GM13977 (cell line): Measurements from ENCODE around the gene LACTB.

Experiments used
- DNase-seq: peaks from one replicate; pipeline ENCODE4 v3.0.0; 2012; ENCODE audit warnings: low spot score
- CTCF ChIP-seq: IDR thresholded peaks from 2 replicates; pipeline ENCODE4 v1.5.1; 2012; ENCODE audit warnings: mild to moderate bottlenecking, control low read depth; ENCODE audit not compliant: insufficient read depth; ENCODE audit errors: extremely low read depth, missing control alignments
- in situ Hi-C: fragments of 300-500 bp; cut with MboI; formaldehyde crosslinking; loops from one replicate; pipeline ENCODE4 v1.12.0; 2022; ENCODE audit warnings: low sequenced_read_pairs, low pct_unique_long_range_greater_than_20kb, mixed read lengths, inconsistent platforms; ENCODE audit not compliant: unreplicated experiment

LACTB gene

GRCh38 chr15:63135804-63136203 lies 14.1 kb downstream of the LACTB start:
- TF ChIP-seq CTCF = no peak
- in situ Hi-C loops = no loop called here
- DNase-seq = no peak

DNA sequence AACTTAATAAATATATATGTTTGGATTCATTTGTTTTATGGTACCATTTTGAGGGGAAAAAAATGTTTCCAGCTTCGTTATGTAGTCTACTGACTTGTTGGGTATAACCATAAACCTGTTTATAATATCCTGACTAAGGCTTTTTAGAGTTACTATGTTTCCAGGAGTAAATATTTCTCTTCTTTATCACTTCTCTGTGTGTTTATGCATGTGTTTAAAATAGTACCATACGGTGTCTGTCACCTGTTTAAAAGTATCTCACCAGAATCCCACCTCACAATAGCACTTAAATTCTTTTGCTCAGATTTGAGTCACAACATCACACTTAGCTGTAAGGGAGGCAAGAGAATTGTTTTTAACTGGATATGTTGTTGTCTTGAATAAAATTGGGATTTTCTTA lies 15.1 kb downstream of the LACTB start:
- in situ Hi-C loops = no loop called here
- DNase-seq = no peak
- TF ChIP-seq CTCF = no peak

- no peak for DNase-seq
- TF ChIP-seq CTCF = no peak
- in situ Hi-C loops = no loop called here
Measured at GRCh38 chr15:63140936-63141335, 19.3 kb downstream of the LACTB start.

GRCh38 chr15:63145426-63145825 lies 23.8 kb downstream of the LACTB start:
- no peak for TF ChIP-seq CTCF
- in situ Hi-C loops = no loop called here
- no peak for DNase-seq

DNA sequence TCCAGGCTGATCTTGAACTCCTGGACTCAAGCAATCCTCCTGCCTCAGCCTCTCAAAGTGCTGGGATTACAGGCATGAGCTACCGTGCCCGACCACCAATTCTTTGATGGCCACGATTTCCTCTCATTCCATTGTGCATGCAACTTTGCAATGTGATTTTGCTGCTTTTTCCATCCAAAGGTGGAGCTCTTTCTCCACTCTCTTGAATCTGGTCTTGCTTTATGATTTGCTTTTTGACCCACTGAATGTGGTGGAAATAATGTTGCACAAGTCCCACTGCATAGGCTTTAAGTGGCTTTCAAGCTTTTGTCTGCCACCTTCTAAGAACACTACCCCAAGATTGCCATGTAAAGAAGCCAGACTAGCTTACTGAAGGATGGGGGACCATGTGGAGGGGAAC lies 25.0 kb downstream of the LACTB start:
- TF ChIP-seq CTCF = no peak
- no peak for DNase-seq
- in situ Hi-C loops = no loop called here

- no peak for TF ChIP-seq CTCF
- no peak for DNase-seq
- in situ Hi-C loops = no loop called here
Measured at GRCh38 chr15:63151665-63152064, 30.0 kb downstream of the LACTB start.

DNA sequence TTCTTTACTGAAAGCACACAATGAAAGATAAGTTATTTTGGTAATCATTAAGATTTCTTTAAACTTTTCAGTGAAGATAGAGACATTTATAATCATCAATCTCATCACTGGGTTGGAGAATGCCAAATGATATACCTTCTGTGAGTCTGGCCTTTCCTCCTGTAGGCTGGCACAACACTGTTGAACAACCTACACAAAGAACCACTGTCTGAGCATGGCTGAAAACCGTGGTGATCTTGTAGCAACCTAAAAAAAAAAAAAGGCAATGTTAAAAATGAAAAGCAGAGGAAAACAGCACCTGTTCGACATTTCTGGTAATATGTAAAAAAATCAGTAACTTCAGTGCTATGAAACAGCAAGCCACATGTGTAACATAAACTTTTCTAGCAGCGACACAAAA lies 33.8 kb downstream of the LACTB start:
- TF ChIP-seq CTCF = no peak
- DNase-seq = no peak
- in situ Hi-C loops = no loop called here
